Stimulated activated CD4-positive, alpha-beta T cell treated with anti-CD3 and anti-CD28 coated beads, Interleukin-1b, Interleukin-23, amount 100 ng/mL, for 24 hours (primary cell): ENCODE results near the gene RAB22A.

Source experiments
- DNase-seq, 4 experiments: peaks; one replicate each; pipeline ENCODE4 v3.0.0-alpha.2; 2020; ENCODE audit warnings: low read depth in 4 of 4, low spot score in 1 of 4

The RAB22A gene

DNA sequence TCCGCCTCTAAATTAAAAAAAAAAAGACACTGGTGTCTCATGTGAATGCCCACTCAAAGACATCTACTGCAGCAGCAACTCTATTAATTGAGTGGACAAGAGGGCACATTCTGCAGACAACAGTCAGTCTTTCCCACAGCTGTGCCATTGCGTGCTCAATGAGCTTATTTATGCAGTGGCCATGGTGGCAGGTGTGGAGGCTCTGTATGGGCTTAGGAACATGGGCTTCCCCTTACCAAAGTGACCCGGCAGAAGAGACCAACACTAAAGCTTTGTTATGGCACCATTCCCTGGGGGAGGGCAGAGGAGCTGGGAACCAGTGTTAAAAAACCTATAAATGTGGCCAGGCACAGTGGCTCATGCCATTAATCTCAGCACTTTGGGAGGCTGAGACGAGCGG lies 75.3 kb downstream of the RAB22A start:
- no peak for DNase-seq

DNA sequence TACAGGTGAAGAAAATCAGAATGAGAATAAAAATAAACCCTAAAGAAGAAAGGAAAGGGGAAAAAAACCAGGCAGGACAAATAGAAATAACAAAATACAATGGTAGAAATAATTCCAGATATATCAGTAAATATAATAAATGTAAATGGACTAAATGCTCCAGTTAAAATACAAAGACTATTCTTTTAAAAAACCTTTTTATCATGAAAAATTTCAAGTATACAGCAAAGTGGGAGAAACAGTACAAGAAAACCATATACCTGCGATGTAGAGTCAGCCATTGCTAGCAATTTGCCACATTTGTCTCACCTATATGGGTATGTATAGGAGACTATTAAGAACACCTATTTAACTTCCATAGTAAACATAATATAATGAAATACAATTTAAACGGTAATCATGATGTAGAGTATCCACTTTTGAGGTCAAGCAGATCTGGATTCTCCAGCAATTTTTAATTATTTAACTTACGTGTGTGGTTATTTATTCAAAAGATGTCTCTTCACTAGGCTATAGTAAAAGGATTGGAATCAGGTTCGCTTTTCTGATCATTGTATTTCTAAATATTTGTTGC lies 78.6 kb downstream of the RAB22A start:
- no peak for DNase-seq

DNA sequence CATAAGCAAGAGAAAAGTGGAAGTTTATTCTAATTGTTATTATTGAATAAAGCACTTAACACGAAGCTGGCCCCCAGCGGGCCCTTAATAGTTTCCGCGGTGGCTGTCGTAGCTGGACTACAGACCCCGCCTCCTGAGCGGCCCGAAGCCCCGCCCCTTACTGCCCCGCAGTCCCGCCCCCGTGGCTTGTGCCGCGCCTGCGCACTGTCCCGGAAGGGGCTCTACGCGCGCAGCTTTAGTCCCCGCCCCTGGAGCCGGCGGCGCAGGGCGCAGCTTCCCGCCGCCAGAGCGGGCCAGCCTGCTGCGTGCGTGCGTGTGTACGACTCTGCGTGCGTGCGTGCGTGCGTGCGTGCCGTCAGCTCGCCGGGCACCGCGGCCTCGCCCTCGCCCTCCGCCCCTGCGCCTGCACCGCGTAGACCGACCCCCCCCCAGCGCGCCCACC lies 79.4 kb downstream of the RAB22A start, which contains the start of gene VAPB:
TSS of gene VAPB (plus strand) at position 348 of the 442 bp plus-strand sequence. CDS start 231 bp downstream, outside the sequence.
- DNase-seq = peak; percentile 89 to 98 (median 92)

DNA sequence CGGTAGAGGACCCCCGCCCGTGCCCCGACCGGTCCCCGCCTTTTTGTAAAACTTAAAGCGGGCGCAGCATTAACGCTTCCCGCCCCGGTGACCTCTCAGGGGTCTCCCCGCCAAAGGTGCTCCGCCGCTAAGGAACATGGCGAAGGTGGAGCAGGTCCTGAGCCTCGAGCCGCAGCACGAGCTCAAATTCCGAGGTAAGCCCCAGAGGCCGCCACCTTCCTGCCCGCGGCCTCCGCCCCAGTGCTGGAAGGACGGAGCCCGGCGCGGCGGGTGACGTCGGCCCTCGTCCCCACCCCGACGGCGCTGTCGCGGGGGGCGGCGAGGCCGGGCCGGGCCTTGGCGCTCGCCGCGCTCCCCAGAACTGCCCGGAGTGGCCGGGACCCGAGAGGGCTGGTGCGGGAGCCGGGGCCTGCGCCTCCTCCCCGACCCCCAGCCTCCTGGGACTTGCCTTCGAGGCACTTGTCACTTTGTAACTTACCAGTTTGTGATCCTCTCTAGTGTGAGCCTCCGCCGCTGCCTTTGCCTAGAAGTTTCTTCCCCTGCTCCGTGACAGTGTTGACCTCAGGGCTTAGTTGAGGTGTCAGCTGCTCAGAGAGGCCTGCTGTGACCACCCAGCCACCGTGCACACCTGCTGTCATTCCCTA lies 79.9 kb downstream of the RAB22A start:
- no peak for DNase-seq

DNA sequence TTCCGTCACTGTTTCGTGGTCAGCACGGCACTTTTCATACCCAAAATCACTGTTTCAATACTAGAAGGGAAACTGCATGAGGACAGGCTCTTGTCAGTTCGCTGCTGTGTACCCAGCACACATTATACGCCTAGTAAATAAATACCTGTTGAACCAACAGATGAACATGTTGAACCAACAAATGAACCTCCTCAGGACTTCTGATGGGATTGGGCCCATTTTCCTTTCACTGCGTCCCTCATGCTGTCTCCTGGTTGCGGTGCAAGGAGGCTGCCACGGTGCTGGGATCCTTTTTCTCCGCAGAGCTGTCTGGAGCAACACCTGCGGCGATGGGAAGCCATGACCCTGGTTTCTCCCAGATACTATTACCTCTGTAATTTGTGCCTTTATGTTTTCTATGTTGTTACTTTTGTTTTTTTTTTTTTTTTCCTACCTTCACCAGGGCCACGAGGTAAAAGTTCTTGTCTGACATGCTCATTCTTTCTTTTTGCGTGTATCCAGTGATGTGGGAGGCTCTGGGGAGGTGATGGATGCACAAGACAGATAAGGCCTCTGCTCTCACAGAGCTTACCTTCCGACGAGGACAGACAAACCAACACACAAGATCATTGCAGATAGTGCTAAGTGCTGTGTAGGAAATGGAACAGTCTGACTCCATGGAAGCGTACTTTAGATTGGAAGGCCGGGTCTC lies 80.6 kb downstream of the RAB22A start:
- no peak for DNase-seq

DNA sequence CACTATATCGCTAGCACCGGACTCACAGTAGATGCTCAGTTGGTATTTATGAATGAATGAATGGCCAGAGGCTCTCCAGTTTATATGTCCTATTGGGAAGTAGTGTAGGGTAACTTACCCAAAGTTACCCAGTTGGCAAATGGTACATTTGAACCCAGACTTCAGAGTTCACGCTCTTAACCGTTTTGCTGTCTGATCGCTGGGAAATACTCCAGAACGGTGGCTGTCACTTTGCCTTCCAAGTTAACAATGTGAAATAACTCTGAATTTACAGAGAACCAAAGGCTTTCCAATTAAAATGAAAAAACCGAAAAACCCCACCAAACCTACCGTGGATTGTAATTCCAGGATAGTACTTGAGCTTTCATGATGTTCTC lies 81.1 kb downstream of the RAB22A start:
- DNase-seq = no peak

DNA sequence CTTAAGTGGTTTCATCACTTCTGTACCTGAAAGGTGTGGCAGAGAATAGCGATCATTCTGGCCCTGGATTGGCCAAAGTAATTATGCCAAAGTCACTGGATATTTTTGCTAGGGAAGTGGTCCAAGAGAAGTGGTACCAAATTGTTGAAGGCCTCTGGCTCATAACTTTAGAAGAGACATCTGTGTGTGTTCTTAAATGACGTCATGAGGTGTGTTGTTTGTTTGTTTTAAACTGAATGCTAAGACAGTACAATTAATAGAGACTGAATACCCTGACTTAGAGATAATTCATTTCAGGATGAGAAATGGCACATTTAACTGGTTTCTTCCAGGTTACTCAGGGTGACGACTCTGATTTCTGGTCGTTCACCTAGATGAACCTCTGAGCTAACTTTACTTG lies 82.8 kb downstream of the RAB22A start:
- no peak for DNase-seq

DNA sequence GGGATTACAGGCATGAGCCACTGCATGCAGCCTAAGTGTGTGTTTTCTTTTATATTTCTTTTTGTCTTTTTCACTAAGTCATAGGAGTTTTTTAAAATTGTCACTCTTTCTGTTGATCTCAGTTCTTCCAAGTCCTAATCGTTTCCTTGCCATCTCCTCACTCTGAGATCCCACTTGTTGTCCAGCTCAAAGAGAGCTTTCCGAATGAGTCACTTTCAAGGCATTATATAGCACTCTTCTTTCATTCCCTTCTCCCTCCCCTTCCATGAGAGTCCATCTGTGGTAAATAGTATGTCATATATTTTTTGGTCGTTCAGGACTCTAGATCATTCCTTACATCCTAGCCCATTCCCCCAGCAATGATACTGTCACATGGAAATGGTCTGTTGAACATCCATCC lies 83.8 kb downstream of the RAB22A start:
- DNase-seq = no peak

DNA sequence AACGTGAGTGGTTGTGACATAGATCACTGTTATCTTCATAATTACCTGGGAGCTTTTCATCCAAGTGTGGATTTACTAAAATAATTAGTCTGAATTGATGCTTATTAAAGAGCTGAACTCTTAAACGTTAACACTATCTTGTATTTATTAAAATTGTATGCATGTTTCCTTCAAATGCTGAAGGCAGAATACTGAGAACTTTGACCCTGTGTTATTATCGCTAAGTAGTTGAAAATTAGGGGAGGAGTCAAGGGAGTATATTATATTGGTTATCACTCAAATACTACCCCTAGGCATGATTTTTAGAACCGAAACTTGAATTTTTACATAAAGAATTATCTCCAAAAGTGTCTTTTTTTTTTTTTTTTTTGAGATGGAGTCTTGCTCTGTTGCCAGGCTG lies 85.3 kb downstream of the RAB22A start:
- DNase-seq = no peak

DNA sequence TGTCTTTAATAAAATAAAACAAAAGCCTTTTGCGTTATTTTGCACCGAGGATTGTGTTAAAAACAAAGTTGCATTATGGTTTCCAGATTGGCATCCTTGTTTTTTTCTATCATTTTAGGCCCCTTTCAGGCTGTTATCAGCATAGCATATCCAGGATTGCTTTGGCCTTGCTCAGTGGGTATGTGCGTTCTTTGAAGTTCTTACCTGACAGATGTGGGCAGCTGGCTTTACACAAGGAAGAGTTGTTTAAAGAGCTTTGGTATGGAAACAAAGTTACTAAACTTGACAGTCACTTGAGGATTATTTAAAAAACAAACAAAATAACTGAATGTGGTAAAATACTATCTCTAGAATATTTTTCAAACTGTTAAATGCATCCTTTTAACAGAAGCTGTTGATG lies 86.1 kb downstream of the RAB22A start:
- no peak for DNase-seq

DNA sequence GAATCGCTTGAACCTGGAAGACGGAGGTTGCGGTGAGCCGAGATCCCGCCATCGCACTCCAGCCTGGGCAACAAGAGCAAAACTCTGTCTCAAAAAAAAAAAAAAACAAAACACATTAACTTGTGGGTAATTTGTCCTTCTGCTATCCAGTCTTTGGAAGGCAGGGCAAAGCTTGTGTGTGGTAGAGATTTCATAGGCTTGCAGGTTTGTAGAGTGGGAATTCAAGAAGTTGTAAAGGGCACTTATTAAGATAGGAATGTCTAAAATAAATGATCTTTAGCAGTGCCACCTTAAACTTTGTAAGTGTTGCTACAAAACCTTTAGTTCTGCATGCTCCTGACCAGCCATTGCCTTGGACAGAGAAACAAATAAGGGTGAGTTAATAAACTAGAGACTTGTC lies 87.9 kb downstream of the RAB22A start:
- DNase-seq = no peak

DNA sequence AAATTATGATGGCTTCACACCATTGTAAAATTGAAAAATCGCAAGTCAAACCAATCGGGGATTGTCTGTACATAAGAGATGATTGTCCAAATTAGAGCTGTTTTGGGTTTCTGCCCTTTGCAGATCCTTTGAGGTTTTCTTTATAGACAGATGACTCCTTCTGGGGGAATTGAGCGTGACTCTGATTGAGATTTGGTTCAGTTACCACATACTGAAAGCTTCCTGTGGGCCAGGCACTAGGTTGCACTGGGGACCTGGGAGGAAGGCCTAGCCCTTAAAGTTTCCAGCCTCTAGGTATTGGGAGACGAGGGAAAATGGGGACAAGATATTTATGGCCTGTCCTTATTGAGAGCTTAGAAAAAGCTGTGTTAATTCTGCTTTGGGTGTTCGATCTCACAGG lies 88.7 kb downstream of the RAB22A start:
- no peak for DNase-seq

DNA sequence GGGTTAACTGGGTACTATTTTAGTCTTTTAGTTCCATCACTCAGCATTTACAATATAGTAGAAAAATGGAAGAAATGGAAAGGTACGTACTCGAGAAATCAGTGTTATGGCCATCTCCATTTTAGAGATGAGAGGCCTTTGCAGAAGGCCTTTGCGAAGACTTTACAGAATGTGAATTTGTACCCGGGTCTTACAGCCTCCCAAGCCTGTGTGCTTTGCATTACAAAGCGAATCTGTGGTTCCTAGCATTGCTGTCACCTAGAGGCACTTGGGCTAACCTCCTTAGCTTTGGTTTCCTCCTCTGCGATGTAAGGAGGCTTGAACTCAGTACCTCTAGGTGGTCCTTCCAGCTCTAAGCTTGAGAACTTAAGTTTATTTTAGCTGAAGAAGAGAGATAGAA lies 90.4 kb downstream of the RAB22A start:
- no peak for DNase-seq

DNA sequence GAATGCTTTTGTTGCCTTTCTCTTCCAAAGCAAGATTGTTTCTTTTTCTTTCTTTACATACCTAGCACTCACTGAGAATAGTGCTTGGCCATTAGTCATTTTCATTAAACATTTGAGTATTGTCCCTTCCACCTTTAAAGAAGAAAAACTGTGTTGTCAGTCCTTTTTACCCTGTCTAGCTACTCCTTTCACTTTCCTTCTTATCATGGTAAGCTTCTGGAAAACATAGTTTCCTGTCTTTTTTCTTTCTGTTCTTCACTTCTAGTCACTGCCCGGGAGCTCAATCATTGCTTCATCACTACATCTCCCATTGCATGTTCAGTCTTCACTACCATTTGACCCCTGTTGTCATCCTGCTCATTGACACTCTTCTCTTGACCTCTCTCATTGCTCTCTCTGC lies 91.6 kb downstream of the RAB22A start:
- DNase-seq = no peak

DNA sequence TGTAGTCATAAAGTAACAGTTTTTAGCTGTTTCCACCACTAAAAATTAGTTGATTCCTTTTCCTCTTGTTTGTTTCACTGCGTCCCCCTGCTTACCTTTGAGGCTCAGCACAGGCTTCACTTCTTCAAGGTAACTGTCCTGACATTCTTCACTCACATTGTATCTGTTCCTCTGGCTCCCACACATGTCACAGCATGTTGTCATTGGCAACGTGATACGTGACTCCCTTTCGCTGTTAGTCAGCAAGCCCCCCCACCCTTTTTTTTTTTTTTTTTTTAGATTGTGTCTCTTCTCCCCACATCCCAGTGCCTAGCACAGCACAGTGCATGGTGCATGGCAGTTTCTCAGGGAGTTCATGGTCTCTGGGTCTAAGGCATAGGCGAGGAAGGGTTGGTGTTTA lies 92.8 kb downstream of the RAB22A start:
- DNase-seq = no peak

DNA sequence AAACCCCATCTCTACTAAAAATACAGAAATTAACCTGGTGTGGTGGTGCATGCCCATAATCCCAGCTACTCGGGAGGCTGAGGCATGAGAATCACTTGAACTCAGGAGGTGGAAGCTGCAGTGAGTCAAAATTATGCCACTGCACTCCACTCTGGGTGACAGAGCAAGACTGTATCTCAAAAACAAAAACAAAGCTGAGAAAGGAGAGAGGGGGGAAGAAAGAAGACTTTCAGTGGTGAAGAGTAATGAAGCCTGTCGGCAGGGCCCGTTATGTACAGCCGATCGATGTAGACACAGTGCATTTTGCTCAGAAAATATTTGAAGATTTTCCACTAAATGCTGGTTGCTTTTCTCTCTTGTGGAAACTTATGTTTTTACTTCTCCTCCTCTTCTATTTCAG lies 93.3 kb downstream of the RAB22A start:
- DNase-seq = no peak

DNA sequence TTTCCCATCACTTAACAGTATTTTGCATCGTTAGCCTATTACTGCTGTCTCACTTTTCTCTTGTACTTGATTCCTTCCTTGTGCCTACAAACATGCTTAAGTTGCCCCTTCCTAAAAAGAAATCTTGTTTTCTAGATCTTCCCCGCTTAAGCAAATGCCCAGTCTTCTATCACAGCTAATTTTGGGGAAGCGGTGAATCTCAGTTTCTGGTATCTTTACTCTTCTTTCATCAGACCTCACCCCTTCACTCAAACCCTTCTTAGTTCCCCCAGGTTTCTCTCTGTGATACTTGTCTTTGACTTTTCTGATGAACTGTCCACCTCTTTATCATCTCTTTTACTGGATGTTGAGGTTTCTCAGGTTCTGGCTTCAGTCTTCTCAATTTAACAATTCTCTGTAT lies 93.8 kb downstream of the RAB22A start:
- no peak for DNase-seq

DNA sequence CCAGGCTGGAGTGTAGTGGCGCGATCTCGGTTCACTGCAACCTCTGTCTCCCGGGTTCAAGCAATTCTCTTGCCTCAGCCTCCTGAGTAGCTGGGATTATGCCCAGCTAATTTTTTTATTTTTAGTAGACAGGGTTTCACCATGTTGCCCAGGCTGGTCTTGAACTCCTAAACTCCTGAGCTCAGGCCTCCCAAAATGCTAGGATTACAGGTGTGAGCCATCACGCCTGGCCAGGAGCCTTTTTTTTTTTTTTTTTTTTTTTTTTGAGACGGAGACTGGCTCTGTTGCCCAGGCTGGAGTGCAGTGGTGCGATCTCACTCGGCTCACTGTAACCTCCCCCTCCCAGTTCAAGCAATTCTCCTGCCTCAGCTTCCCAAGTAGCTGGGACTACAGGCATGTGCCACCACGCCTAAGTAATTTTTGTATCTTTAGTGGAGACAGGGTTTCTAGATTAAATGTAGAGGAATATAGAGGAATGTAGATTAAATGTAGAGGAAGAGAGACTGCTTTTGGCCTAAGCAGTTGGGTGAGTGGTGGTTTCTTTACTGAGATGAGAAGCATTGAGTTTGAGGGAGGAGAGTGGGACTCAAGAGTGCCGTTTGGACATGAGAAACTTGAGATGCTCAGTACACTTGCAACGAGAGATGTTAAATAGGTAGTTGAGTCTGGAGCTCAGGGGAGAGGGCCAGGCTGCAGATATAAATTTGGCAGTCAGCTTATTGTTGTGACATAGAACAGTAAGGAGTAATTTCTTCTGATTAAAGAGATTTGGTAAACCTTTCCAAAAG lies 96.2 kb downstream of the RAB22A start:
- DNase-seq = no peak

DNA sequence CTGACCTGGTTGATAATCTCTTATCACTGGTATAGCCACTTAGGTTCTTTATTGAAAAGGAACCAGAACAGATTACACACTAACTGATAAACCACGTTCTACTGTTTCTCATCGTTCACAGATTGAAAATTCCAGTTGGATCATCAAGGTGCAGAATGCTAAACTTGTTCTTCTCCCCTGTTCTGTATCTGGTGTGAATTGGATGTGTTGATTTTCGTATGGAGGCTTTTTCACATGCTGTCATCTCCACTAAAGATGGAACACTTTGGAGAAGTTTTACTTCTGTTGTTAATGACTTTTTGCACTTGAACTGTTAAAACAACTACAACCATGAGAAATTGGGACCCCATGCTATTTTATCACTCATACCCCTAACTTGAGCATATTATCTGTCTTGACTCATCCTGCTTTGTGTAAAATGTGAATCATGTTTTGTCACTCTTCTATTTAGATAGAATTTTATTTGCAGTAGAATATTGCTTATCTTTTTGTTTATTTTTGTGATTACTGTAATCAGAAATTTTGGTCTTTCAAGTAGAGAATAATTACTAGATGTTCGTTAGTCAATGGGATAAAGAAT lies 97.0 kb downstream of the RAB22A start:
- no peak for DNase-seq

DNA sequence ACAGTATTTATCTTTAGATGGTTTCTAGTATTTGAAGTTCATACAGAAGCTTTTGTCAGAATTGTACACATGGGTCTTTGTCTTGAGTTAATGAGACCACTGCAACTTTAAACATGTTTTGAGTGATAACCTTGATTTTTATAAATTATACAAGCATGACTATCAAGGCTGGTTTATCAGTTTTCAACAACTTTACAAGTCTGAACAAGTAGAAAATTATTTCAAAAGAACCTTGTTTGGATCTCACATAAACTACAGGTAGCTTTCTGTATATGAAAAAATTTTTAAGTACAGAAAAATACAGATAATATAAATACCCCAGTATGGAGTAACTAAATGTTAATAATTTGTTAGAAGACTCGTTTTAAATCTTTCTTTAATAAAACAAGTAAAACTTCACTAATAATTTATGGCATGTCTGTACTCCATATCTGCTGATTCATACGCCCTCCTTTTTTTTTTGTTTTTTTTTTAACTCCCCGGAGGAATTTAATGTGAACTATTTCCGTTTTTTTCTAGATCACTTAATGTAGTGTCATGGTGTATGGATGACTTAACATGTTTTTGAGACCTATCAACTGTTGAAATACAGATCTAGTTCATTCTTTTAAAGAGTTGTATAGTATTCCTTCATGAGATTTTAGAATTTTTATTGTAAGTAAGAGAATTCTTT lies 97.8 kb downstream of the RAB22A start:
- no peak for DNase-seq

DNA sequence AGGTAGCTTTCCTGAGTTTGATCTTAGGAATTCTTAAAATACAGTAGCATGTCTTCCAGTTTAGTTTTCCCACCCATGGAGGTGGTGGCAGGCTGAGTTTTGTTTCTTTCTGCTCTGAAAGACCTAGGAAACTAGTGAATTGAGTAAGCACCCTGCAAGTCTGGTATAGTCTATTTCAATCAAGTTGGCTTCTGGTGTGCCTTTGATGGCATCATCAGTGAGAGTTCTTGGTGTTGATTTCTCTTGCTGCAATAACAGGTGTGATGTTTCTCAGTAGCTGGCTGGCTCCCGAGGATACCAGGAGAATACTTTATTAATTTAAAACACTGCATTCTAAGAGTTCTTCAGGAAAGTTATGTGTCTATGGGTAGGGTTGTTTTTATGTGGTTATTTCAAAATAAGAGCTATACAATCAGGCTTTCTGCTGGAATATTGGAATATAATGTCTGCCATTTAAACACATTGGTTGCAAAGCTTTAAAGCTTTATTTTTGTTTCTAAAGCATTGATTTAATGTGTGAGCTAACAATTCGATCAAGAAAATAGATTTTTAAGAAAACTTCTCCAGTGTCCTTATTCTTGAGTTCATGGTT lies 98.5 kb downstream of the RAB22A start:
- peak in 1 of 4 experiments; percentile 4 for DNase-seq
